ENCODE data around the gene NKTR. TPM values are rescaled to one million over a fixed set of nuclear protein-coding genes. Genes with fewer than 3 reads are reported as not detected.

The NKTR gene
- total RNA-seq, 4 donors from 2014 or later, result 119 to 361 (median 164) TPM

GRCh38 chr3:42613462-42613861 lies 13.0 kb downstream of the NKTR start:
- Histone ChIP-seq H3K4me1 (no peaks in the 10 kb centered on the region), H3K36me3 (no peaks in the 10 kb centered on the region), H3K4me3 (no peak overlapping the region), H3K27ac (peak overlapping the region in 1 of 2 donors; percentile 78), H3K9me3 (no peaks in the 10 kb centered on the region), H3K27me3 (no peaks in the 10 kb centered on the region)
- no peak for TF ChIP-seq POLR2A (IDR thresholded peaks at IDR 0.05)
- TF ChIP-seq CTCF (IDR thresholded peaks at IDR 0.05), result peak in 2 of 4 experiments; percentile 11 to 16
- no peak for DNase-seq
- intact Hi-C loops (cut with DNase I; ENCODE audit: low total_unique reads), result no loop called here

- TF ChIP-seq CTCF (IDR thresholded peaks at IDR 0.05) (no peak), POLR2A (IDR thresholded peaks at IDR 0.05) (no peak)
- no peak for DNase-seq
- H3K4me1 ChIP-seq, result no peaks in the 10 kb centered on the region
- no peaks in the 10 kb centered on the region for H3K27me3 ChIP-seq
- no peak overlapping the region for H3K4me3 ChIP-seq
- H3K9me3 ChIP-seq, result no peaks in the 10 kb centered on the region
- no peaks in the 10 kb centered on the region for H3K36me3 ChIP-seq
- intact Hi-C loops (cut with DNase I; ENCODE audit: low total_unique reads), result no loop called here
- H3K27ac ChIP-seq, result no peak overlapping the region
These were observed 31.1 kb downstream of the NKTR start for GRCh38 chr3:42631620-42632019.

DNA sequence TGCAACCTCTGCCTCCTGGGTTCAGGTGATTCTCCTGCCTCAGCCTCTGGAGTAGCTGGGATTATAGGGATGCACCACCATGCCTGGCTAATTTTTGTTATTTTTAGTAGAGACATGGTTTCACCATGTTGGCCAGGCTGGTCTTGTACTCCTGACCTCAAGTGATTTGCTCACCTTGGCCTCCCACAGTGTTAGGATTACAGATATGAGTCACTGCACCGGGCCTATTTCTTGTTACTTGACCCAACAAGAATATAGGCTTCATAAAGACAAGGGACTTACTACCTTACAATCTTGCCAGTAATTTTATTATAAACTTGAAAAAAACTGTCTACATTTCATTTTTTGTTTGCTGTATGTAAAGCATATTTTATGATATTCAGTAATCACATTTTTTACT lies 31.7 kb downstream of the NKTR start:
- Histone ChIP-seq H3K9me3 (no peaks in the 10 kb centered on the region), H3K4me3 (no peak overlapping the region), H3K27me3 (no peaks in the 10 kb centered on the region), H3K36me3 (no peaks in the 10 kb centered on the region), H3K27ac (no peak overlapping the region), H3K4me1 (no peaks in the 10 kb centered on the region)
- DNase-seq, result no peak
- TF ChIP-seq POLR2A (IDR thresholded peaks at IDR 0.05) (no peak), CTCF (IDR thresholded peaks at IDR 0.05) (no peak)
- intact Hi-C loops (cut with DNase I; ENCODE audit: low total_unique reads), result no loop called here

DNA sequence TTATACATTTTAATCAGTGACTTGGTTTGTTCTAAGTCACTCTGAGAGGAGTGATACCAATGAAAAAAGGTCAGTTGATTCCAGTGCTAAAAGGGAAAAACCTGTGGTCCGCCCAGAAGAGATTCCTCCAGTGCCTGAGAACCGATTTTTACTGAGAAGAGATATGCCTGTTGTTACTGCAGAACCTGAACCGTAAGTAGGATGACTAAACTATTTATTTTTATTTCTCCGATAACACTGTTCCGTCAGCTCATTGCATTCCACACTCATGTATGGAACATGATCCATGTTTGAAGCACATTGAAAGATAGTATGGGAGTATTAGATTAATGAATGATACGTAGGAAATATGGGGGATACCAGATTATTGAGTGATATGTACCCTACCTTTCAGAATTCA lies 33.1 kb downstream of the NKTR start:
- Histone ChIP-seq H3K4me1 (no peaks in the 10 kb centered on the region), H3K4me3 (no peak overlapping the region), H3K27me3 (no peaks in the 10 kb centered on the region), H3K27ac (no peak overlapping the region), H3K9me3 (no peaks in the 10 kb centered on the region), H3K36me3 (no peaks in the 10 kb centered on the region)
- TF ChIP-seq POLR2A (IDR thresholded peaks at IDR 0.05) (no peak), CTCF (IDR thresholded peaks at IDR 0.05) (no peak)
- DNase-seq, result no peak
- intact Hi-C loops (cut with DNase I; ENCODE audit: low total_unique reads), result no loop called here

DNA sequence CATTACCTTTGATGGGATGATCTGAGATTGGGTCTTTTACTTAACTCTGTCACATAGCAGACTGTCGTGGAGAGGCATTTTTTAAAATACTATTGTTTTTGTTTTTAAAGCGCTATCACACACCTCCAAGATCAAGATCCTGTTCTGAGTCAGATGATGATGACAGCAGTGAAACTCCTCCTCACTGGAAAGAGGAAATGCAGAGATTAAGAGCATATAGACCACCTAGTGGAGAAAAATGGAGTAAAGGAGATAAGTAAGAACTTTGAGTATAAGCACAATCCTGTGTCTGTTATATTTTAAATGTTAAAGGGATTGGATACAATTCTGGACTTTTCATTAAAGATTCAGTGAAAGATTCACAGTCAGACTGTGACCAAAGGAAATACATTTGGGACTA lies 34.6 kb downstream of the NKTR start:
- Histone ChIP-seq H3K4me1 (no peaks in the 10 kb centered on the region), H3K4me3 (no peak overlapping the region), H3K27ac (no peak overlapping the region), H3K9me3 (no peaks in the 10 kb centered on the region), H3K27me3 (no peaks in the 10 kb centered on the region), H3K36me3 (no peaks in the 10 kb centered on the region)
- DNase-seq, result no peak
- intact Hi-C loops (cut with DNase I; ENCODE audit: low total_unique reads), result no loop called here
- TF ChIP-seq POLR2A (IDR thresholded peaks at IDR 0.05), result no peak

GRCh38 chr3:42637001-42637400 lies 36.5 kb downstream of the NKTR start:
- H3K27ac ChIP-seq, result no peak overlapping the region
- H3K4me3 ChIP-seq, result no peak overlapping the region
- intact Hi-C loops (cut with DNase I; ENCODE audit: low total_unique reads), result no loop called here
- H3K36me3 ChIP-seq, result no peaks in the 10 kb centered on the region
- no peaks in the 10 kb centered on the region for H3K27me3 ChIP-seq
- no peaks in the 10 kb centered on the region for H3K9me3 ChIP-seq
- no peaks in the 10 kb centered on the region for H3K4me1 ChIP-seq
- TF ChIP-seq POLR2A (IDR thresholded peaks at IDR 0.05), result no peak
- TF ChIP-seq CTCF (IDR thresholded peaks at IDR 0.05), result no peak
- no peak for DNase-seq
